Retinal pigment epithelial cell (primary cell): ENCODE results near the gene OCA2.

Source experiments
- DNase-seq: peaks from one replicate; pipeline ENCODE4 v3.0.0-alpha.2; 2010; ENCODE audit warnings: low read depth
- H3K4me3 ChIP-seq: 2 replicates; pipeline ENCODE4 v1.5.1; 2011; ENCODE audit warnings: mild to moderate bottlenecking, low read length, control low read depth, moderate library complexity
- TF ChIP-seq, protein P1 (sequence below): conservative IDR thresholded peaks from 2 replicates; pipeline ENCODE4 v1.5.1; 2011; ENCODE audit warnings: low read depth, low read length, control low read depth, inconsistent platforms

OCA2 gene

DNA sequence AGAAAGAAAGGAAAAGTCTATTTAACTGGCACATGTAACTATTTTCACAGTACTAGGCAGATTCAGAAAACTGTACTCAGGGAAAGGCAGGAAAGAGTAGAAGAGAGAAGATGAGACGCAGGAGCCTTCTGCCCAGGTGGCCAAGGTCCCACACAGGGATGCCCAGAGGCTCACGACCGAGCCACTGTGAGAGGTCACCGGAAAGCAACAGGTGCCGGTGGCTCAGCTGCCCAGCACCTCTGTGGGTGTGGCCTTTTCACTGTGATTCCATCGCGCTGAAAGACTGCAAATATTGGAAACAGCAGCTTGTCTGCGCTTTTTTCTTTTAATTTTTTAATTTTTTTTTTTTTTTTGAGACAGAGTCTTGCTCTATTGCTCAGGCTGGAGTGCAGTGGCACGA is 226.8 kb downstream of the OCA2 start:
- no peak for DNase-seq
- TF ChIP-seq, protein P1, sequence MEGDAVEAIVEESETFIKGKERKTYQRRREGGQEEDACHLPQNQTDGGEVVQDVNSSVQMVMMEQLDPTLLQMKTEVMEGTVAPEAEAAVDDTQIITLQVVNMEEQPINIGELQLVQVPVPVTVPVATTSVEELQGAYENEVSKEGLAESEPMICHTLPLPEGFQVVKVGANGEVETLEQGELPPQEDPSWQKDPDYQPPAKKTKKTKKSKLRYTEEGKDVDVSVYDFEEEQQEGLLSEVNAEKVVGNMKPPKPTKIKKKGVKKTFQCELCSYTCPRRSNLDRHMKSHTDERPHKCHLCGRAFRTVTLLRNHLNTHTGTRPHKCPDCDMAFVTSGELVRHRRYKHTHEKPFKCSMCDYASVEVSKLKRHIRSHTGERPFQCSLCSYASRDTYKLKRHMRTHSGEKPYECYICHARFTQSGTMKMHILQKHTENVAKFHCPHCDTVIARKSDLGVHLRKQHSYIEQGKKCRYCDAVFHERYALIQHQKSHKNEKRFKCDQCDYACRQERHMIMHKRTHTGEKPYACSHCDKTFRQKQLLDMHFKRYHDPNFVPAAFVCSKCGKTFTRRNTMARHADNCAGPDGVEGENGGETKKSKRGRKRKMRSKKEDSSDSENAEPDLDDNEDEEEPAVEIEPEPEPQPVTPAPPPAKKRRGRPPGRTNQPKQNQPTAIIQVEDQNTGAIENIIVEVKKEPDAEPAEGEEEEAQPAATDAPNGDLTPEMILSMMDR: no peak
- no peak overlapping the region for H3K4me3 ChIP-seq

DNA sequence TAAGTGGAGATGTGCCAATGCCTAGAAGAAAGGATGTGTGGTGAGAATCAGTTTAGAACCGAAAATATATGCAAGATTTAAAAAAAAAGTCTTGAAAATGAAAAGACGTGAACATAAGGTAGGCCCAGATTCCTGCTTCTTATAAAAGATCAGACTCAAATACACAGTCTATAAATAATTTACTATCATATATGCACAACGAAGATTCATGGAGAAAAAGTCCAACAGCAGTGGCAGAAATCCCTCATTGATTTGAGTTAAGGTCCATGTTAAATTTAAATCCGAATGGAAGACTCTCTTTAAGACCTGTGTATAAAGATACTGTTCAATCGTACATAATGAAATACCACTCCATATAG is 227.2 kb downstream of the OCA2 start:
- TF ChIP-seq, protein P1: no peak
- no peak overlapping the region for H3K4me3 ChIP-seq
- no peak for DNase-seq

DNA sequence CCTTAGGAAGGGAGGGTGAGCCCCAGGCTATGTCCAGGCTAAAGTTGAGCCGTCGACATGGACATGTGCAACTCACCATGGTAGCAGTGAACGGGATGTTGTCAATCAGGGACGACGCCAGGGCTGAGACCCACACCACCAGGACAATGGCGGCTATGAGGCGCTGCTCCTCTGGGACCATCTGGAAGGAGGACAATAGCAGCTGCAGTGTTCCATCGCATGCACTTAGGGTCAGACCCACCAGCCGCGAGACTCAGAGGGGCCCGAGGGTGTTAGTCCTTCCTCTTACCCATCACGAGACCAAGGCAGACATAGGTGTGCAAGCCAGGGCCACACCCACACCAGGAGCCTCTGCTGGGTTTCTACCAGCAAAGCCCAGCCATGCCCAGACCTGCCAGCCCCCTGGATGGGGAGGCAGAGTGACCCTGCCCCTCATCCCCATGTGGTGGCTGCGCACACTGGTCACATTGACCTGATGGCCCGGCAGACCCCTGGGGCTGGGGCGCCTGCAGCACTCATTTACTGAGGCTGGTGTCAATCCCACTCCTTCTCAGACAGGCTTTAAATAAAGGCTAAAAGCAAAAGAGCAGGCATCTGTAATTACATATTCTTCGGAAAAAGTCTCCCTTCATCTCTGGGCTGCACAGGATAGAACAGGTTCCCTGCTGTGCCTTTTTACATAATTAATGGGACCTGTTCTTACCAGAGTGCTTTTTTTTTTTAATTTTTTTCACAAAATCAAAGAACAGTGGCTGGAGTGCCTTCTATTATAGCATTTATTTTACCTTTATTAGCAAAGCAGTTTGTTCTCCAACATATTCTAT is 227.8 kb downstream of the OCA2 start:
- no peak overlapping the region for H3K4me3 ChIP-seq
- no peak for DNase-seq
- TF ChIP-seq, protein P1: no peak

DNA sequence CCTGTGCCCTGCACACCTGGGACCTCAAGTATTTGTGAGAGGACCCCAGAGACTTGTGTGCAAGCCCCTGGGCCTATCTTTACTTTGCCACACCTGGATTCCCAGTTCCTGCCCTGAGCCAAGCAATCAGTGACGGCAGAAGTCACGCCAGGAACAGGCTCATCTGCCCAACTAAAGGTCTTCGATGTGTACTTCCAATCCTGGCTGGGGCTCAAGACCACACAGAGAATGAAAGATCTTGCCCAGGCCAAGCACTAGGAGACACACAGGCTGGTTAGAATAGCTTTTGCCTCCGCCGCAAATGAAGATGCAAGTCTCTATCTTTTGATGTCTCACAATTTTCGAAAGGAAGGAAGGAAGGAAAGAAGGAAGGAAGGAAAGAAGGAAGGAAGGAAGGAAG is 228.8 kb downstream of the OCA2 start:
- TF ChIP-seq, protein P1: no peak

DNA sequence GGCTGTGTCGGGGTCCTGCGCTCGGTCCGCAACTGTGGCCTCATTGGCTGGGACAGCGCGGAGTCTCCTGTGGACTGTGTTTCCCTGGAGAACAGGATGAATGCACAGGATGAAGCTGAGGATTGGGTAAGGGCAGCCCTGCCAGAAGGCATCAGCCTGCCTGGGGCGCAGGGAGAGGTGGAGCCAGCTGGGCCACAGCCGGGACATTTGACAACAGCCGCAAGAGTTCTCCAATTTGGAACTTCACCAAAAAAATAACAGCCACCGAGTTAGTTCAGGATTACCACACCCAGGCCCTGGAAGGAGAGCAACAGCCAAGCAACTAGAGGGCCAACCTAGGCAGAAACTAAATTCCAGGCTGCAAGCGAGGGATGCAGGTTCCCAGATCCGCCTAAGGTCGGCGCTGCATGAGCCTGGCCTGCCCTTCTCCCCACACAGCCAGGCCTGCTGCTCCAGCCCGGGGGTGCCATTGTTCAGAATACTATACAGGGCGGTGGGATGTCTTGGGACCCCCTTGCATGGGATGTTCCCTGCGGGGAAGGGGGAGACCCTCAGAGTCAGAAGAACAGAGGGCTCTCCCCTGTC is 229.3 kb downstream of the OCA2 start:
- no peak overlapping the region for H3K4me3 ChIP-seq
- no peak for DNase-seq
- TF ChIP-seq, protein P1: no peak

More for the DNA sequence above, 228.8 kb downstream of the OCA2 start:
- no peak overlapping the region for H3K4me3 ChIP-seq
- DNase-seq: no peak

DNA sequence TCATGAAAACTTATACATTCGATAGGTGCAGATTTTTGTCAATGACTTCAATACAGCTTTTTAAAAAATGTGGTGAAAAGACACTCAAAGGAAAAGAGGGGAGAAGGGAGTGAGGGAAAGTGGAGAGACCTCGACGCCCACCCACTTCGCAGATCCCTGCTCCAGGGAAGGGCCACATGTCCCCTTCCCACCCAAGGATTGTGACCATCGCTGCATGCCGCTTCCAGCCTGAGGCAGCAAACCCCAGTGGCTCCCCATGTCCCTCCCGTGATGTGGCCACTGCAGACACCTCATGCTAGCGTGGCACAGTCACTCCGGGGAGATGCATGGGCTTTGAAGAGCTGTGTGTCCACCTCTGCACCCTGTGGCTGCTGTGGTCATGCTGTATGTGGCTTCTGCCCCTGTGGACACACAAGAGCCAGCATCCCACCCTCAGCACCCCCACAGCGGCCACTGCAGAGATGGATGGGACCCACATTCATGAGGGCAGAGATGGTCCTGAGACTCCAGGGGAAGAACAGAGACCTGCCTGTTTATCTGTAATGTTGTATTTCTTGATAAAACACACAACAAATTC is 230.2 kb downstream of the OCA2 start:
- no peak for DNase-seq
- TF ChIP-seq, protein P1: no peak
- H3K4me3 ChIP-seq: no peak overlapping the region
